HG02763 (cell line): ENCODE results near the gene ARHGAP26.
A peak's percentile ranks its signal among the peaks of the same experiment; 100 is the strongest.

Experiments used
- ATAC-seq: cut with Tn5 transposase; IDR thresholded peaks from one replicate; pipeline ENCODE4 v1.9.1; 2021; ENCODE audit warnings: mild to moderate bottlenecking, moderate library complexity; ENCODE audit not compliant: unreplicated experiment

The ARHGAP26 gene

DNA sequence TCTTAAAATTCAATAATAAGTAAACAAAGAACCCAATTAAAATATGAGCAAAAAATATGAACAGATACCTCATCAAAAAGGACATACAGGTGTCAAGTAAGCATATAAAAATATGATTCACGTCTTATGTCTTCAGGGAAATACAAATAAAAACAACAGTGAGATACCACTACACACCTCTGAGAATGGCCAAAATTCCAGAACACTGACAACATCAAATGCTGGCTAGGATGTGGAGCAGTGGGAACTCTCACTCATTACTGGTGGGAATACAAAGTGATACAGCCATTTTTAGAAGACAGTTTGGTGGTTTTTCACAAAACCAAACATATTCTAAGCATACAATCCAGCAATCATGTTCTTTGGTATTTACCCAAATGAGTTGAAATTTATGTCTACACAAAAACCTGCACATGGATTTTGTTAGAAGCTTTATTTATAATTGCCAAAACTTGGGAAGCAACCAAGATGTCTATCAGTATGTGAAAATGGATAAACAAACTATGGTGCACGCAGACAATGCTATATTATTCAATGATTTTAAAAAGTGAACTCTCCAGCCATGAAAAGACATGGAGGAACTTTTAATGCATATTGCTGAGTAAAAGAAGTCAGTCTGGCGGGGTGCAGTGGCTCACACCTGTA lies 381.0 kb downstream of the ARHGAP26 start:
- no peak for ATAC-seq

DNA sequence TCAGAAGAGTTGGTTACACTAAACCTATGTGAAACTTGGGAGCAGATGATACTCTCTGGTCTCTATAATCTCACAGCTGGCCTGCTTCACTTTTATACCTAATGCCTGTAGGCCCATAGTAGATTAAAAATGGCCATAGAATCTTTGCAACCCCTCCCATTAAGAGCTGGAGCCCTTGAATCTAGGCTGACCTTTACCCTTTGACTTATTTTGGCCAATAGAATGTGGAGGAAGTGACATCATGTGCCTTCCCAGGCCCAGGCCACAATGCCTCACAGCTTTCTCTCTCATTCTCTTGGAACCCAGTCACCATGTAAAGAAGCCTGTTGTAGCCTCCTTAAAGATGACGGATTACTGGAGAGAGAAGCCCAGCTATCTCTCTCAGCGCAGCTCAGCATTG lies 382.3 kb downstream of the ARHGAP26 start:
- ATAC-seq, result no peak

- no peak for ATAC-seq
These were observed 383.3 kb downstream of the ARHGAP26 start for GRCh38 chr5:143153332-143154119.

GRCh38 chr5:143154510-143155370 lies 384.6 kb downstream of the ARHGAP26 start:
- ATAC-seq, result no peak

DNA sequence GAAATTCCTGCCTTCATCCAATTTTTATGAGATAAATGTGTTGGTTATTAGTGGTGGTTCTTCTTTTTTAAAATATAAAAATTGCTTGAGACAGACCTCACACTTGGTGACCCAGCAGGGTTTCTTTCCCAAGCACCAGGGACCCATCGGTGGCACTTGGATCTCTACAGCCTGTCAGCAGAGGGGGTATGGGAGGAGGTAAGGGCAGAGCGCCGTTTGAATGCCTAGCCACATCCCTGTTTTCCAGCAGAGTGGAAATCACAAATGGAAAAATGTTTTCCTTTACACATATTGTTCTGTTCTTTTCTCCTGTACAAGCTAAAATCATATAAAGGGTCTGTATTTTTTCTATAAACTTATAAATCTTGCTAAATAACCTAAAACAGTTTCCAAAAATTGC lies 385.3 kb downstream of the ARHGAP26 start:
- no peak for ATAC-seq

DNA sequence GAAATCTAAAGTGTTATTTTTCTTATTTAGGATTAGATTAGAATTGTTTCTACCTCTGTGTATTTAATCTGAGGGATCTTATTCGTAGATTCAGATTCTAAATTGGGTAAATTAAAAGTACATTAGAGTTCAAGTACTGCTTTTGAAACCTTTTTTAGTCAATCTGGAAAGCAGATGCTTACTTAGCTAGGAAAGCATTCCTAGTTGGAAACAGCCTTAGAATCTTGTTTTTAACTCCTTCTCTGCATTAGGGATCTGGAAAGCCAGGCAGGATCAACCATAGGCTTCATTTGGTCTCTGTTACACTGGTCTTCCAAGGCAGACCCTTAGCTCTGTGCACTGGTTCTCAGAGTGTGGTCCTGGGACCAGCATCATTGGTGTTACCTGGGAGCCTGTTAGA lies 385.9 kb downstream of the ARHGAP26 start:
- no peak for ATAC-seq

DNA sequence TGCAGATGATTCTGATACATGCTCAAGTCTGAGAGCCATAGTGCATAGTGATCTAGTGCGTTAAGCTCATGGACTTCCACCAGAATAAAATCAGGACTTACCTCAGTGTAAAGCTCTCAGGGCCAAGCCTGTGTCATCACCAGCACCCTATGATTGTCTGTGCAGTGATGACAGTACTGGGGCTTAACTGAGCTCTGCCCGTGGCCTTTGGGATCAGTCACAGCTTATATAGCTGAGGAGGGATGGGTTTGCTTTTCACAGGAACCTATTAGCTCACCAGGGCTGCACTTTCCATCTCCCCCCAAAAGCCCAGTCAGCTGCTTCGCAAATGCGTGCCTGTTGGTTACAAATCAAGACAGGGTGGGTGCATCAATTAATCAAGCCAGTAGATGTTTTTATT lies 386.4 kb downstream of the ARHGAP26 start:
- ATAC-seq, result no peak

DNA sequence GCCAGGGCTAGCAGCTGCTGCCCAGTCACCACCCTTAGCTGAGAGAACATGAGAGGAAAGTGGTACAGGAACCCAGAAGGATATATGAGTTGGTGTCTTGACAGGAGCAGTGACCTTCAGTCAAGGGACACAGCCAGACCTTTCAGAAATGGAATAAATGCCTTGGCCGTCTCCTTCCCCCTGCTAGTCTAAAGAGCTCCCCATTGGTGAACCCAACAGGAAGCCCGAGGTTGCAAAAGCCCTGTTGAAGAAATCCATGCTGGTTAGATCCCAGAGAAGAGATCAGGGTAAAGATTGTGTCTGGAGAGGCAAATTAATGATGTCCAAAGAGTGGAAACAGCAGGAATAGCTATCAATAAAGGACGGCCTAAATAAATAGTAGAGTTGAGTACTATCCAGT lies 388.9 kb downstream of the ARHGAP26 start:
- no peak for ATAC-seq

GRCh38 chr5:143161885-143162540 lies 391.8 kb downstream of the ARHGAP26 start:
- no peak for ATAC-seq

DNA sequence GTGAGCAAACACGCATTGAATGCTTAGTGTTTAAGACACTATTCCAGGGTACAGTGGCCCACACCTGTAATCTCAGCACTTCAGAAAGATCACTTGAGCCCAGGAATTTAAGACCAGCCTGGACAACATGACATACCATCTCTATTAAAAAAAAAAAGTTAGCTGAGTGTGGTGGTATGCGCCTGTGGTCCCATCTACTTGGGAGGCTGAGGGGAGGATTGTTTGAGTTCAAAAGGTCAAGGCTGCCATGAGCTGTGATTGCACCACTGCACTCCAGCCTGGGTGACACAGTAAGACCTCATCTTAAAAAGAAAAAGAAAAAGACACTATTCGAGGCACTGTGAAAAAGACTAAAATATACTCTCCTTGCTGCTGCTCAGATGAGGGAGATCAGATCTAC lies 392.6 kb downstream of the ARHGAP26 start:
- ATAC-seq, result no peak

DNA sequence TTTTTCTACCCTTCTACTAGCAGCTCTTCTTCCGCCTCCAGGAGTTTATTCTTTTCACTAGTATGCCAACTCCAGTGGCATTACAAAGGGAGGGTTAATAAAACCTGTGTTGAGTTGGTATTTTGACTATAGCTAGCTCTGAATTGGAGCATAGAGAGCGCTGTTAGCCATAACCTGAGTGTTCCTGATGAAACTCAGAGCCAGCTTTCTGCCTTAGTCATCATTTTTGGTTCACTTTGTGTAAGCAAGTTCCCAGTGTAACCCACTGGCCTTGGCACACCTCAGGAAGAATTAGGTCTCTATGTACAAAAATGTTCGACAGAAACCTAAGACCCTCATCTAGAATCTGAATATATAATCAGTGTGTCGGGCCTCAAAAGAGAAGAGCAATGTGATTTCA lies 394.4 kb downstream of the ARHGAP26 start:
- ATAC-seq, result no peak

DNA sequence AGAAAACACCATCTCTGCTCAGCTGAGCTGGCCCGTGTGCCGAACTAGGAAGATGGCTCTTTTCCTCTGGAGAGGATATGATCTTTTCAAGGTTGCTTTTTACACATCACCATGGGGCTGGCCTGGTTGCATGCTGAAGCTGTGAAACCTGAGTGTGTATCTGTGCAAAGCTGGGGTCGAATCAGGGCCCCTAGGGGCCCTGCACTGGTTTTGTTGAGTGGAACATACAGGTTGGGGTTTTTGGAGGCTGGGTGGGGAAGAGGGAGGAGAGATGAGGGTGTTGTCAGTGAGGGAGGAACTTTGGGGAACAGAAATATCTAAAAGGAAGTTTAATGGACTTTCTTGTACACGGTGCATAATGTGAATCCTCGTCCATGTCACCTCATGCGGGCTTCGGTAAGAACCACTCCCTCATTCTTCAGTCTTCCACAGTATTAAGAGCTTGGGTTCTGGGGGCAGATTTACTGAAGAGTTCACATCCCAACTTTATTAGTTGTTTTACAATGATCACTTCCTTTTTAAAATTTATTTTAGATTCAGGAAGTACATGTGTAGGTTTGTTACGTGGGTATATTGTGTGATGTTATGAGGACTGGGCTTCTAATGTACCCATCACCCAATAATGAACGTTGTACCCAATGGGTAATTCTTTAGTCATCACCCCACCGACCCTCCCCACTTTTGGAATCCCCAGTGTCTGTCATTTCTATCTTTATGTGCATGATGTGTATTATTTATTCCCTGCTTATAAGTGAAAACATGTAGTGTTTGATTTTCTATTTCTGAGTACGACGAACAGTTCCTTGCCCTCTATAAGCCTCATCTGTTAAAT lies 395.1 kb downstream of the ARHGAP26 start:
- no peak for ATAC-seq

DNA sequence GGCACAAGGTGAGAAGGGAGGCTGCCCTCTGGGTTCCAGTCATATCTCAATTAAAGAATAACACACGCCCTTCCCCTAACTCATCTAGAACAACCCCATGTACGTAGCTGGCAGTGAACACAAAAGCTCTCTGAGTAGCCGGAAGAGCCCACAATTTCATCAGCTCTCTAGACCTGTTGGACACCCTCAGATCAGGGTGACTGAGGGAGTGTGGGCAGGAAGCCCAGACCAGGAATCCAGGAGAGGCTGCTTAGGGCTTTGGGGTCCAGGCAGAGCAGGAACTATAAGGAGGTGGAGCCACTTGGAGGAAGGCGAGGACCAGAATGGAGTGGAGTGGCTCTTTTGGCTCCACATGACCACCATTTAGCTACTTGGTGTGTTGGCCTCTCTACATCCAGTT lies 395.9 kb downstream of the ARHGAP26 start:
- ATAC-seq, result no peak

- ATAC-seq, result peak; percentile 59
These were observed 396.7 kb downstream of the ARHGAP26 start for GRCh38 chr5:143166661-143167420.

GRCh38 chr5:143168171-143168741 lies 398.1 kb downstream of the ARHGAP26 start:
- ATAC-seq, result no peak

GRCh38 chr5:143168921-143169810 lies 399.0 kb downstream of the ARHGAP26 start:
- no peak for ATAC-seq

DNA sequence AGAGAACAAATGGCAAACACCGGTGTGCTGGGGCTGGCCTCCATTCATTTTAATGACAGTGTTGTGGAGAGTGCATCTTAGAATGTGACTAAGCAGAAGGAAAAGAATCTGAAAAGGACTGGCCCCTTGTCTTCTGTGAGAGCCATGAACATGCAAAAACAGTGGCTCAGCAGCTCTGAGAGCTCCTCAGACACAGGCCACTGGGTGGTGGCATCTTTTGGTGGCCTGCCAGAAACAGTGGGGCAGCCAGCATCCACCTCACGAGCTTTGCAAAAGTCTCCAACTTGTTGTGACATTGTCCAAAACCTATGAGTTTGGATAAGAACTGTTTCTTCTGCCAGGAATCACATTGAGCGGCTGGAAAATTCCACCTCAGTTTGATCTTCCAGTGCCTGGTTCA lies 399.9 kb downstream of the ARHGAP26 start:
- no peak for ATAC-seq

DNA sequence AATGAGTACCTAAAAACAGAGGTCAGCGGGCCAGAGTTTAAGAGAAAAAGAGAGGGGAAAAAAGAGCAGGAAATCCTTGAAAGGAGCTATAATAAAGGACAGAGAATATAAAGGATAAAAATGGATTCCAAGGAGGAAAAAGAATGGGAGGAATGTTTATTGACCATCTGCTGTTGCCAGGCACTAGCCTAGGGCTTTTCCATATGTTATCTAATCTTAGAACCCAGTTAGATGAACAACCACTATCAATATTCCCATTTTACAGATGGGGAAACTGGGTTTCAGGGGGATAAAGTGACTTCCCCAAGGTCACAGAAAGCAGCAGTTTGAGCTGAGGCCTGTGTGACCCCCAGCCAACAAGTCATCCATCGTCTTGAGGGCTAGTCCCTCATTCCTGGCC lies 400.8 kb downstream of the ARHGAP26 start:
- no peak for ATAC-seq
